RWPE1 (cell line): ENCODE results near the gene PRDM11.

Experiments
- CTCF ChIA-PET: fragments of 350-600 bp; sonication (Branson Sonifier 250); formaldehyde crosslinking; extraction: SDS; loops from one replicate; lab custom pipeline; 2021; lab: Yijun Ruan, JAX
- POLR2A ChIA-PET: fragments of 400-600 bp; formaldehyde crosslinking; extraction: SDS; loops from one replicate; lab custom pipeline; 2020; ENCODE audit warnings: antibody characterized with exemption; ENCODE audit not compliant: low non-redundant PET; lab: Yijun Ruan, JAX
- DNase-seq: peaks from one replicate; pipeline ENCODE4 v3.0.0; 2012; ENCODE audit warnings: low spot score
- H3K27ac ChIP-seq: fragments of 450-650 bp; 2 replicates; pipeline ENCODE4 v1.5.1; 2017
- CTCF ChIP-seq: fragments of 450-650 bp; conservative IDR thresholded peaks from 2 replicates; pipeline ENCODE4 v1.5.1; 2017; ENCODE audit warnings: low read depth, mild to moderate bottlenecking

Gene PRDM11

DNA sequence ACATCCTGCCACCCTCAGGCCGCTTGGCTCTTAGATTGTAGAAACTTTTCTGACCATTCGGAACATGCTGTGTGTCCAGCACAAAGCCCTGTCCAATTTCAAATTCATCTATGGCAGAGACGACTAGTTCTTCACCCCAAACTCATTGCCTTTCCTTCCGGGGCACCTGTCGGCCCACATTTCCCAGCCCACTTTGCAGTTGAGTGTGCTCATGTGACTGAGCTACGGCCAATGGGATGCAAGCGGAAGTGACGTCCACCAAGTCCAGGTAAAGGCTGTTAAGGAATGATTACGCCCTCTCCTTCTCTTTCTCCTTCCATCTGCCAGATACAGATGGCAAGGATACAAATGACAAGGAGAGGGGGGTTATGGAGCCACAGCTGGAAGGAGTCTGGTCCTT lies 107.2 kb downstream of the PRDM11 start:
- POLR2A ChIA-PET = no interaction called here
- H3K27ac ChIP-seq = no peak overlapping the region
- DNase-seq = no peak
- no peak for TF ChIP-seq CTCF
- CTCF ChIA-PET = interaction anchor here (1.8 to 2.0 kb wide), 3 partner anchors 10 to 143 kb away, joined by 5 to 9 read pairs (median 7); no protein-coding TSS in a partner anchor

- no peak for TF ChIP-seq CTCF
- POLR2A ChIA-PET = no interaction called here
- DNase-seq = no peak
Measured at GRCh38 chr11:45254070-45254469, 107.6 kb downstream of the PRDM11 start.

GRCh38 chr11:45258982-45259530 lies 112.6 kb downstream of the PRDM11 start:
- no peak for DNase-seq
- TF ChIP-seq CTCF = no peak
- no peak overlapping the region for H3K27ac ChIP-seq
- POLR2A ChIA-PET = no interaction called here
- CTCF ChIA-PET = interaction anchor here (0.9 to 1.3 kb wide), 3 partner anchors 26 to 322 kb away, joined by 4 read pairs; no protein-coding TSS in a partner anchor

More at GRCh38 chr11:45254070-45254469, 107.6 kb downstream of the PRDM11 start:
- CTCF ChIA-PET = no interaction called here
- H3K27ac ChIP-seq = no peak overlapping the region

- no peak for DNase-seq
- CTCF ChIA-PET = interaction anchor here (0.9 to 1.3 kb wide), 3 partner anchors 26 to 323 kb away, joined by 4 read pairs; no protein-coding TSS in a partner anchor
- TF ChIP-seq CTCF = no peak
- H3K27ac ChIP-seq = no peak overlapping the region
- POLR2A ChIA-PET = no interaction called here
Measured at GRCh38 chr11:45259592-45259991, 113.2 kb downstream of the PRDM11 start.

DNA sequence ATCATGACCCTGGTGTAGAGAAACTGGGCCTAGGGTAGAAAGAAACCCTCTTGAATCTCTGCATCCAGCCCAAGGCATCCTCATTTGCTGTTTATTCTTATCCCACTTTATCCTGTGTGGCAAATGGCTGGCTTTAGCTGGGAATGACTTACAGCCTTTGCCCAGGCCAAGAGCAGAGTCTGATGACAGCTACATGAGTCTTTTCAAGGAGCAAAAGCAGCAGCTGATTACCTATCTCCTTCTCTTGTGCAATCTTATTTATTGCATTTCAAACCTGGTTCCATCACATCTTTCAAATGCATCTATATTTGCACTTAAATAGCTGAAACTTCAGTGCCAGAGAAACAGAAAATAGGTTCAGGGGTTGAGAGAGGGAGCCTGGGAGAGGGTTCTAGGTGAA lies 113.6 kb downstream of the PRDM11 start:
- no peak for DNase-seq
- ChIA-PET CTCF (interaction anchor here (0.6 to 1.3 kb wide), 2 partner anchors 27 to 149 kb away, joined by 4 read pairs; no protein-coding TSS in a partner anchor), POLR2A (no interaction called here)
- H3K27ac ChIP-seq = no peak overlapping the region
- no peak for TF ChIP-seq CTCF

- DNase-seq = no peak
- ChIA-PET CTCF (no interaction called here), POLR2A (no interaction called here)
- no peak overlapping the region for H3K27ac ChIP-seq
- TF ChIP-seq CTCF = no peak
Measured at GRCh38 chr11:45262900-45263299, 116.5 kb downstream of the PRDM11 start.
